ENCODE results near the gene SMAD1.
"Not testable (repeated sequence)": the region's sequence is repeated elsewhere in the genome, so short reads cannot be mapped to it uniquely, and the experiment has no call there.

SMAD1 gene

GRCh38 chr4:145566768-145567167 lies 85.1 kb downstream of the SMAD1 start:
- Histone ChIP-seq H3K36me3 (ENCODE audit: control insufficient read depth, low read depth, low read length) (no peaks in the 10 kb centered on the region), H3K9ac (ENCODE audit: low read length) (no peak overlapping the region), H3K4me1 (ENCODE audit: control insufficient read depth, low read depth, low read length) (no peaks in the 10 kb centered on the region), H3K4me3 (ENCODE audit: low read length) (no peak overlapping the region), H3K27me3 (ENCODE audit: control insufficient read depth, insufficient read depth, low read length) (no peaks in the 10 kb centered on the region), H3K9me3 (ENCODE audit: control insufficient read depth, low read depth, low read length) (no peaks in the 10 kb centered on the region), H3K27ac (ENCODE audit: low read length) (no peak overlapping the region)

GRCh38 chr4:145567516-145567915 lies 85.9 kb downstream of the SMAD1 start:
- H3K4me1 ChIP-seq (ENCODE audit: control insufficient read depth, low read depth, low read length) = no peaks in the 10 kb centered on the region
- H3K4me3 ChIP-seq (ENCODE audit: low read length) = no peak overlapping the region
- no peaks in the 10 kb centered on the region for H3K36me3 ChIP-seq (ENCODE audit: control insufficient read depth, low read depth, low read length)
- no peak overlapping the region for H3K27ac ChIP-seq (ENCODE audit: low read length)
- H3K27me3 ChIP-seq (ENCODE audit: control insufficient read depth, insufficient read depth, low read length) = no peaks in the 10 kb centered on the region
- H3K9ac ChIP-seq (ENCODE audit: low read length) = no peak overlapping the region
- no peaks in the 10 kb centered on the region for H3K9me3 ChIP-seq (ENCODE audit: control insufficient read depth, low read depth, low read length)

GRCh38 chr4:145574546-145574945 lies 92.9 kb downstream of the SMAD1 start:
- not testable (repeated sequence) for H3K36me3 ChIP-seq (ENCODE audit: control insufficient read depth, low read depth, low read length); H3K4me1 ChIP-seq (ENCODE audit: control insufficient read depth, low read depth, low read length); H3K9me3 ChIP-seq (ENCODE audit: control insufficient read depth, low read depth, low read length); H3K4me3 ChIP-seq (ENCODE audit: low read length); H3K9ac ChIP-seq (ENCODE audit: low read length); H3K27me3 ChIP-seq (ENCODE audit: control insufficient read depth, insufficient read depth, low read length); H3K27ac ChIP-seq (ENCODE audit: low read length)

GRCh38 chr4:145580906-145581305 lies 99.3 kb downstream of the SMAD1 start:
- Histone ChIP-seq H3K27me3 (ENCODE audit: control insufficient read depth, insufficient read depth, low read length) (no peaks in the 10 kb centered on the region), H3K9ac (ENCODE audit: low read length) (no peak overlapping the region), H3K4me1 (ENCODE audit: control insufficient read depth, low read depth, low read length) (no peaks in the 10 kb centered on the region), H3K4me3 (ENCODE audit: low read length) (no peak overlapping the region), H3K9me3 (ENCODE audit: control insufficient read depth, low read depth, low read length) (no peaks in the 10 kb centered on the region), H3K36me3 (ENCODE audit: control insufficient read depth, low read depth, low read length) (no peaks in the 10 kb centered on the region), H3K27ac (ENCODE audit: low read length) (no peak overlapping the region)

- Histone ChIP-seq H3K4me1 (ENCODE audit: control insufficient read depth, low read depth, low read length) (no peaks in the 10 kb centered on the region), H3K27me3 (ENCODE audit: control insufficient read depth, insufficient read depth, low read length) (no peaks in the 10 kb centered on the region), H3K4me3 (ENCODE audit: low read length) (no peak overlapping the region), H3K36me3 (ENCODE audit: control insufficient read depth, low read depth, low read length) (no peaks in the 10 kb centered on the region), H3K27ac (ENCODE audit: low read length) (no peak overlapping the region), H3K9ac (ENCODE audit: low read length) (no peak overlapping the region), H3K9me3 (ENCODE audit: control insufficient read depth, low read depth, low read length) (no peaks in the 10 kb centered on the region)
Measured at GRCh38 chr4:145583191-145584055, 101.8 kb downstream of the SMAD1 start.

GRCh38 chr4:145587088-145587754 lies 105.6 kb downstream of the SMAD1 start:
- Histone ChIP-seq H3K27me3 (ENCODE audit: control insufficient read depth, insufficient read depth, low read length) (no peaks in the 10 kb centered on the region), H3K36me3 (ENCODE audit: control insufficient read depth, low read depth, low read length) (no peaks in the 10 kb centered on the region), H3K4me3 (ENCODE audit: low read length) (no peak overlapping the region), H3K4me1 (ENCODE audit: control insufficient read depth, low read depth, low read length) (no peaks in the 10 kb centered on the region), H3K27ac (ENCODE audit: low read length) (no peak overlapping the region), H3K9me3 (ENCODE audit: control insufficient read depth, low read depth, low read length) (no peaks in the 10 kb centered on the region), H3K9ac (ENCODE audit: low read length) (no peak overlapping the region)

- H3K9ac ChIP-seq (ENCODE audit: low read length); H3K9me3 ChIP-seq (ENCODE audit: control insufficient read depth, low read depth, low read length); H3K27ac ChIP-seq (ENCODE audit: low read length); H3K36me3 ChIP-seq (ENCODE audit: control insufficient read depth, low read depth, low read length); H3K4me3 ChIP-seq (ENCODE audit: low read length); H3K27me3 ChIP-seq (ENCODE audit: control insufficient read depth, insufficient read depth, low read length); H3K4me1 ChIP-seq (ENCODE audit: control insufficient read depth, low read depth, low read length): not testable (repeated sequence)
Measured at GRCh38 chr4:145589381-145589780, 107.7 kb downstream of the SMAD1 start.

GRCh38 chr4:145589916-145590702 lies 108.5 kb downstream of the SMAD1 start:
- Histone ChIP-seq H3K9me3 (ENCODE audit: control insufficient read depth, low read depth, low read length) (no peaks in the 10 kb centered on the region), H3K36me3 (ENCODE audit: control insufficient read depth, low read depth, low read length) (no peaks in the 10 kb centered on the region), H3K9ac (ENCODE audit: low read length) (no peak overlapping the region), H3K27ac (ENCODE audit: low read length) (no peak overlapping the region), H3K4me1 (ENCODE audit: control insufficient read depth, low read depth, low read length) (no peaks in the 10 kb centered on the region), H3K27me3 (ENCODE audit: control insufficient read depth, insufficient read depth, low read length) (no peaks in the 10 kb centered on the region), H3K4me3 (ENCODE audit: low read length) (no peak overlapping the region)

GRCh38 chr4:145602129-145602760 lies 120.6 kb downstream of the SMAD1 start:
- Histone ChIP-seq H3K9me3 (ENCODE audit: control insufficient read depth, low read depth, low read length) (no peaks in the 10 kb centered on the region), H3K27ac (ENCODE audit: low read length) (no peak overlapping the region), H3K9ac (ENCODE audit: low read length) (no peak overlapping the region), H3K4me3 (ENCODE audit: low read length) (no peak overlapping the region), H3K27me3 (ENCODE audit: control insufficient read depth, insufficient read depth, low read length) (no peaks in the 10 kb centered on the region), H3K4me1 (ENCODE audit: control insufficient read depth, low read depth, low read length) (no peaks in the 10 kb centered on the region), H3K36me3 (ENCODE audit: control insufficient read depth, low read depth, low read length) (no peaks in the 10 kb centered on the region)

GRCh38 chr4:145605941-145606340 lies 124.3 kb downstream of the SMAD1 start:
- no peak overlapping the region for H3K27ac ChIP-seq (ENCODE audit: low read length)
- no peaks in the 10 kb centered on the region for H3K36me3 ChIP-seq (ENCODE audit: control insufficient read depth, low read depth, low read length)
- no peaks in the 10 kb centered on the region for H3K9me3 ChIP-seq (ENCODE audit: control insufficient read depth, low read depth, low read length)
- H3K9ac ChIP-seq (ENCODE audit: low read length) = no peak overlapping the region
- no peak overlapping the region for H3K4me3 ChIP-seq (ENCODE audit: low read length)
- no peaks in the 10 kb centered on the region for H3K27me3 ChIP-seq (ENCODE audit: control insufficient read depth, insufficient read depth, low read length)
- H3K4me1 ChIP-seq (ENCODE audit: control insufficient read depth, low read depth, low read length) = no peaks in the 10 kb centered on the region
